GM15510 (cell line): ENCODE data around the gene NPW.

ENCODE experiments used
- POLR2A ChIP-seq: IDR thresholded peaks from 3 replicates; pipeline ENCODE4 v1.6.1; 2011; ENCODE audit warnings: borderline replicate concordance; ENCODE audit not compliant: insufficient read length; ENCODE audit errors: extremely low read depth

Gene NPW

DNA sequence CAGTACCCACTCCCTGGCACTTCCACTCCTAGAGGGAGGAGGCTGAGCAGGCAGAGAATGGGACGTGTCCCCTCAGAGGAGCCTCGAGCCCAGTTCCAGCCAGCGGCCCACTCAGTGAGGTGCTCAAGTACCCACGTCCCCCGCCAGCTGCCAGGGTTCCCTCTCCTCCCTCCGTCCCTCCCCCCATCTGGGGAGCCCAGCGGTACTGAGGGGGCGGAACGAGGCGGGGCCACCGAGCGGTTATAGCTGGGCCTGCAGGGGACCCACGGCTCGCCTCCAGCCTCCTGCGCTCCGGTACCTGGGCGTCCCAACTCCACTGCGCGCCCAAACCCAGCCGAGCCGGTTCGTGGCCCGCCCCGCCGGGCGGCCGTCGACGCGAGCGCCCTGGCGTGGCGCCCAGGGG lies at the start of gene NPW:
Gene NPW (plus strand): TSS at position 268 of the 403 bp plus-strand sequence.
- no peak for TF ChIP-seq POLR2A

DNA sequence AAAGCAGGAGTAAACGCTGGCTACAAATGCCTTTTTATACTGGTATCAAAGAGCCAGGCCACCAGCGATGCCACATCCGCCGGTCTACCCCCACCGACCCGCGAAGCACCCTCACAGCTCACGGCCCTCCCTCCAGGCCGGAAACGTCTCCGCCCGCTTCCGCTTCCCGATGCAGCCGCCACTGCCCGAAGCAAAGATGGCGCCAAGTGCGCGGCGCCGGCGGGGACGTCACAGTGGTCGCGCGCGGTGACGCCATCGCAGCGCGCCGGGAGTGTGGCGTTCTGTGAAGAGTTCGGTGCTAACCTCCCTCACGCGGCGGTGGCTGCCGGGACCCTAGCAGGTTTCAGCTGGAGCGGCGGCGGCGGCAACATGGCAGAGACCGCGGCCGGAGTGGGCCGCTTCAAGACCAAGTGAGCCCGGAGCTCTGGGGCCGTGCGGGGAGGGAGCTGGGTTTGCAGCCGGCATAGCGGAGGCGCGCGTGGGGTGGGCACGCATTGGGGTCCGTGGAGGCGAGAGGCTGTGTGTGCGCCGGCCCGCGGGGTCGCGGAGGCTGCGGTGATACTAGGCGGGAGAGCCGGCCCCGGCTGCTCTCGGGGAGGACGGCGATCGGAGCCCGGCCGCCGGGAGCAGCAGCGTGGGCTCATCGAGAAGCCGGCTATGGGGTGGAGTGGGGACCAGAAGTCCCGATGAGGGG lies 47.6 kb upstream of the NPW start, which contains the start of gene TBL3:
Gene TBL3 (plus strand): TSS at position 258 of the 694 bp plus-strand sequence. CDS start 112 bp downstream, at position 370.
- TF ChIP-seq POLR2A = peak; percentile 95

DNA sequence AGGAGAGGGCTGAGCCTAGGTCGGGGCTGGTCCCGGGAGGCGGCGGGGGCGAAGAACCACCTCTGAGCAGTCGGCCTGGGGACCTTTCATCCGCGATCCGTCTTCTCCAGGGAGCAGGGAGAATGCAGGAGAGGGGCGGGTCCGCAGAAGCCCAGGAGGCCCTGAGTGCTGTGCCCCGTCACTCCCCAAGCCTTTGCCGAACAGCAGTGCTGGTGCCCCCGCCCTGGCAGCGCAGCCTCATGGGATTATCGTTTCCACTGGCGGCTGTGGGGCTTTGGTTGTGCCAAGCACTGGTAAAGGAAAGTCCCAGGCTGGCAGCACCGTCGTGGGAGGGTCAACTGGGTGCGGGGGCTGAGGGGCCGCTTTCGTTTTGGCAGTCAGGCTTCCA lies 47.1 kb upstream of the NPW start:
- TF ChIP-seq POLR2A = no peak

DNA sequence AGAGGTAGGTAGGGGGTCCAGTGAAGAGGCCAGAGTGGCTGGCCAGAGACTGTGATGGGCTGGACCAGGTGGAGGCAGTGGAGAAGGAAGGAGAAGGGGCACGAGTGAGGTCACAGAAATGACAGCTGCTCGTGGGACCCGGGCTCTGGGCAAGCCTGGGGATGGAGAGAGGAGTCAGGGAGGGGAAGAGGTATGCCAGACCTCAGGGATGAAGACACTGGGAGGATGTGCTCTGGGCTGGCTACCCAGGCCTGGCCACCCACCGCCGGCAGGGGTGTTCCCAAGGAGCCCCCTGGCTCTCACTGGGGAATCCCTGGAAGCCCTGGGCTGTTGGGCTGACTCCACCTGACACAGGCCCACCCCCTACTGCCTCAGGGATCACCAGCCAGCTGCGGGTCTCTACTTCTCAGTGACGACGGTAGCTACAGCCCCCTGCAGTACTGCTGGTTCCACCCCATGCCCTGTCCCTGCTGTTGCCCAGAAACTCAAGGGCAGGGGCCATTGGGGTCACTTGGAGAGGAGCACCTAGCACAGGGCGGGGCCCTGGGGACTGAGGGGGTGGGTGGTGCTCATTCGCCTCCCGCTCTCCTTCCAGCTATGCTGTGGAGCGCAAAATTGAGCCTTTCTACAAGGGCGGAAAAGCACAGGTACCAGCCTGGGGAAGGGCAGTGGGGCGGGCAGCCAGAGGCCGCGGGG lies 46.0 kb upstream of the NPW start:
- TF ChIP-seq POLR2A = no peak

DNA sequence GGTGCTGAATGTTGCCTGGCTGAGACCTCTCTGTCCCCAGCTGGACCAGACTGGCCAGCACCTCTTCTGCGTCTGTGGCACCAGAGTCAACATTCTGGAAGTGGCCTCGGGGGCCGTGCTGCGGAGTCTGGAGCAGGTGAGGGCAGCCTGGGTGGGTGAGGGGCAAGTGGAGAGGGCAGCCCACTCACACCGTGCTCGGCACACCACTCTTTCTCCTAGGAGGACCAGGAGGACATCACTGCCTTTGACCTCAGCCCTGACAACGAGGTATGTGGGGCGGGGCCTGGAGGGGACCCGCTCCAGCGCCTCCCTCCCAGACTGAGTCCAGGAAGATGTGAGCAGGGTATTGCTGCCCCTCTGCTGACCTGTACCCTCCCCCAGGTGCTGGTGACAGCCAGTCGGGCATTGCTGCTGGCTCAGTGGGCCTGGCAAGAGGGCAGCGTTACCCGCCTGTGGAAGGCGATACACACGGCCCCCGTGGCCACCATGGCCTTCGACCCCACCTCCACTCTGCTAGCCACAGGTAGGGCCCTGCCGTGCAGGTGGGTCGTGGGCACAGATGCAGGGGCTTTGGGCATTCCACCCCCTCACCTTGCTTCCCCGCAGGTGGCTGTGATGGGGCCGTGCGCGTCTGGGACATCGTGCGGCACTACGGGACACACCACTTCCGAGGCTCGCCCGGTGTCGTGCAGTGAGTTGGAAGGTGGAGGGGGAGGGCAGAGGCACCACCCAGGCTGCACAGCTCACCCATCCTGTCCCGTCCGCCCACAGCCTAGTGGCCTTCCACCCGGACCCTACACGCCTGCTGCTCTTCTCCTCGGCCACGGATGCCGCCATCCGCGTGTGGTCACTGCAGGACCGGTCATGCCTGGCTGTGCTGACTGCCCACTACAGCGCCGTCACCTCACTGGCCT lies 45.2 kb upstream of the NPW start:
- TF ChIP-seq POLR2A = no peak

DNA sequence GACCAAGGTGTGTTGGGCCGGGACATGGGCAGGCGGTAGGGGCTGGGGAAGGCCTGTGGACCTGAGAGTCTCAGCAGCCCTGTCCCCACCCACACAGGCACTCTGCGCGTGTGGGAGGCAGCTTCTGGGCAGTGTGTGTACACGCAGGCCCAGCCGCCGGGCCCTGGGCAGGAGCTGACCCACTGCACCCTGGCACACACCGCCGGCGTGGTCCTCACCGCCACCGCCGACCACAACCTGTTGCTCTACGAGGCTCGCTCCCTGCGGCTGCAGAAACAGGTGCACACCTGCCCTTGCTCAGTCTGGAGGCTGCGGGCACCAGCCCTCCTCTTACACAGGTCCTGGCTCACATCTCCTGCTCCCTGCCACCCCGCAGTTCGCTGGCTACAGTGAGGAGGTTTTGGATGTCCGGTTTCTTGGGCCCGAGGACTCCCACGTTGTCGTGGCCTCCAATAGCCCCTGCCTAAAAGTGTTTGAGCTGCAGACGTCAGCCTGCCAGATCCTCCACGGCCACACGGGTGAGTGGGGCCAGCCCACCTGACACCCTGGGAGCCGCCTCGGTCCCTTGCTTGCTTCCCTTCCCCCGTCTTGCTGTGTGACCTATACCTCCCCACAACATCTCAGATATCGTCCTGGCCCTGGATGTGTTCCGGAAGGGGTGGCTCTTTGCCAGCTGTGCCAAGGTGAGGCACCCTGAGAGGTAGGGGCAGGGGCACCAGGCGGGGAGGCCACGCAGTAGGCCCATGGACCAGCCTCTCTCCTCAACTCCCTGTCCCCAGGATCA lies 44.0 kb upstream of the NPW start:
- no peak for TF ChIP-seq POLR2A

DNA sequence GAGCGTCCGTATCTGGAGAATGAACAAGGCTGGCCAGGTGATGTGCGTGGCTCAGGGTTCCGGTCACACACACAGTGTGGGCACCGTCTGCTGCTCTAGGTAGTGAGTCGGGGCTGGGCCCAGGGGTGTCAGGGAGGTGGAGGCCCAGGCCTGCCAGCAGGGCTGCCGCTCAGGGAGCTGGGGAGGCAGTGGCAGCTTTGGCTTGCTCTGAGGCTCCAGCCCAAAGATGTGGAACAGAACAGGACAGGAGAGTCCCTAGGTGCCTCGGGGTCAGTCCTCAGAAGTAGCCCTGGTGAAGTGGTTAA lies 43.4 kb upstream of the NPW start:
- no peak for TF ChIP-seq POLR2A

DNA sequence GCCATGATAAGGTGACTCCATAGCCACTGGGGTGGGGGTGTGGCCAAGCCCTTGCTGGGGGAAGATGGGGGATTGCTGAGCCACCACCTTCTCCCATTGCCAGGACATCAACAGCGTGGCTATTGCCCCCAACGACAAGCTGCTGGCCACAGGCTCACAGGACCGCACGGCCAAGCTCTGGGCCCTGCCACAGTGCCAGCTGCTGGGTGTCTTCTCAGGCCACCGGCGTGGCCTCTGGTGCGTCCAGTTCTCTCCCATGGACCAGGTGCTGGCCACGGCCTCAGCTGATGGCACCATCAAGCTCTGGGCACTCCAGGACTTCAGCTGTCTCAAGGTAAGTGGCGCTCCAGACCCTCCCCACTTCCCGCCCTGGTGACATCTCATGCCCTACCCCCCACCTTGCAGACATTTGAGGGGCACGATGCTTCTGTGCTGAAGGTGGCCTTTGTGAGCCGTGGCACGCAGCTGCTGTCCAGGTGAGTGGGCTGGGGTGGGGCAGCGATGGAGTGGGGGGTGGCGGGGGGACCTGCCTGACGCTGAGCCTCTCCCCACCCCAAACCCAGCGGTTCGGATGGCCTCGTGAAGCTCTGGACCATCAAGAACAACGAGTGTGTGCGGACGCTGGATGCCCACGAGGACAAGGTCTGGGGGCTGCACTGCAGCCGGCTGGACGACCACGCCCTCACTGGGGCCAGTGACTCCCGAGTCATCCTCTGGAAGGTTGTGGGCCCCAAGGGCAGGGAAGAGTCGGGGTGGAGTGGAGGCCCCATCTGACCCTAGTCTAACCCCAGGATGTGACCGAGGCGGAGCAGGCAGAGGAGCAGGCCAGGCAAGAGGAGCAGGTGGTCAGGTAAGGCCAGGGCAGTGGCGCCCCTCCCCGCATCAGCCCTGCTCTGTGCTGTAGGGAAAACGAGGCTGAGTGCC lies 42.4 kb upstream of the NPW start:
- no peak for TF ChIP-seq POLR2A

DNA sequence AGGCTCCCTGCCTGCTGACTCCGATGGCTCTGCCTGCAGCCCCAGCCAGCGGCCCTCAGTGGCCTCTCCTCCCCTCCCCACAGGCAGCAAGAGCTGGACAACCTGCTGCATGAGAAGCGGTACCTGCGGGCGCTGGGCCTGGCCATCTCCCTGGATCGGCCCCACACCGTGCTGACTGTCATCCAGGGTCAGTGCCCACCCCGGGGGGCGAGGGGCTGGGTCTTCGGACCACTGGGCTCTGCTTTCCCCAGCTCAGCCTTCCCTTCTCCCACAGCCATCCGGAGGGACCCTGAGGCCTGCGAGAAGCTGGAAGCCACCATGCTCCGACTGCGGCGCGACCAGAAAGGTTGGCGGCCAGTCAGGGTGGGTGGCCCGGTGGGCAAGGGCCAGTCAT lies 41.7 kb upstream of the NPW start:
- TF ChIP-seq POLR2A = no peak

DNA sequence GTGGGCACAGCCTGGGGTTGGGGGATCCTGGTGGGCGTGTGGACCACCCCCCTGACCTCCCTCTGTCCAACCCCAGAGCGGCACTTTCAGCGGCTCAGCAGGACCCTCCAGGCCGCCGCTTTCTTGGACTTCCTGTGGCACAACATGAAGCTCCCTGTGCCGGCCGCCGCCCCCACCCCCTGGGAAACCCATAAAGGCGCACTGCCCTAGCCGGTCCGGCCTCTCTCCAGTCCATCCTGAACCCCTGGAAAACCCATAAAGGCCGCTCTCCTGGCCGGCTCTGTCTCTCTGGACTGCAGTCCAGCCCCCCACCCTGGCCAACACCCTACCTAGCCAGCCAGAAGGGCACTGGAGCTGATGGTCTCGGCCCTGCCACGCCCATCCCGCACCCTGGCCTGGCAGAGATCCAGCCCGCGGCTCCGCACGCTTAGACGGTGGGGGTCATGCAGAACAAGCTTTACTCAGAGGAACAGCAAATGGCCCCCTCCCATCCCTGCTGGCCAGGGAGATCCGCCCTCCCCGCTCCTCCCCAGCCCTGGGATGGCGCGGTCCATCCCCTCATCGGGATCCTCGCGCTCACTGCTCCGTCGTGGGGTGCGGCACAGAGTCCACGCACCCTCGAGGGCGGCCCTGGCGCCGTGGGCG lies 41.0 kb upstream of the NPW start:
- no peak for TF ChIP-seq POLR2A

DNA sequence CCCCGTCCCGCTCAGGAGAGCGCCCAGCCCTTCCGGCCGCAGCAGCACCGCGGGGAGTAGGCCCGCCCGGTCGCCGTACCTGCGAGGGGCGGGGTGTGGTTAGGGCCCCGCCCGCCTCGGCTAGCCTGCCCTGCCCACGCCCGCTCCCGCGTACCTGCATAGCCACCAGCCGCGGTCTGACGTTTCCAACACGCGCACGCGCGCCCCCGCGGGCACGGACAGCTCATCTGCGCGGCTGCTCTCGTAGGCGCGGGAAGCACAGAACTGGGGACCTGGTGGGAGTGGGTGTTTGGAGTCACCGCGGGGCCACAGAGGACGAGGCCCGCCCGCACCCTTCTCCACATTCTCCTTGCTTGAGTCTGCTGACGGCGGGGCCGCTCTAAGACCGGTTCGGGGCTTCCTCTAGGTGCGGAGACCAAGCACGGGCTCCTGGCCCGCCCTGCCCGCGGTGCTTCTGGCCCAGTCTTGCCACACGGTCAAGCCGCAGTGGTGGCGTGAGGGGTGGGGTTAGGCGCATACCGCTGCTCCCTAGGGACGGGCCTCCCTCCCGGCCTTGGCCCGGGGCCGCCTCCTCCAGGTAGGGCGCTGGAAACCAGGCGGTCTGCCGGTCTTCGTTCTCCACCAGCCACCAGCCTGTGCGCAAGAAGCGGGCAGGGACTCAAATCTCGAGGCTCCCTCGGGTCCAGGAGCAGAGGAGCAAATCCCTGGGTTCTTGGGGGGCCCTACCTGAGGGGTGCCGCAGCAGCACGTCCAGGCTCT lies 40.1 kb upstream of the NPW start:
- no peak for TF ChIP-seq POLR2A

DNA sequence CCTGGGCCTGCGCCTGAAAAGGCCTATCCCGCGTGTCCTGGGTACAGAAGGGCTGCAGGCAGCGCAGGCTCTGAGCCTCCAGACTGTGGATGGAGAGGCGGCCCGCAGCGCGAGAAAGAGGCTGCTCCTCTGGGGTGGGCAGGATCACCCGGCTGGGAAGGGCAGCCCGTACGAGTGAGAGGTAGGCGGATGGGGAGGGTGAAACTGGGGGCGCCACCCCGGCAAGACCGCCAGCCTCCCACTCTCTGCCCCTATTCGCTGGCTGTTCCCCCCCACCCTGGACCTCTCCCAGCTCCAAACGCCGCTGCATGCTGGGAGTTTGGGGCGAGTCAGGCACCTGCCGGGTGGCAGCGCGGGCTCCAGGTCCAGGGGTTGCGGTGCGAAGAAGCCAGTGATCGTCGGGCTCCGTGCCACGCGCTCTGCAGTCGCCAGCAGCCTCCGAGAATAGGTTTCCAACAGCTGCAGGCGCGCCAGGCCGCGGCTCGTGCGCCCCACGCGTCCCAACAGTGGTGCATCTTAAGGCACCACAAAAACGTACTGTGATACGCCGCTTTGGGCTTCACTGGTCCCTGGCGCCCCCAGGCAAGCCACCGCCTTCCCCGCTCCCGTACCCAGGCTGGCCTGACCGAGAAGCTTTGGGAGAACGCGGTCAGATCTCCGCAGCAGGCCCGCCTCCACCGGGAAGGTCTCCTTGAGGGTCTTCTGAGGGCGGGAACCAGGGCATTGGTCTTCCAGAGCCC lies 39.4 kb upstream of the NPW start:
- TF ChIP-seq POLR2A = no peak
